Measurements from ENCODE around the gene STAG1.
"Not testable (repeated sequence)": the region's sequence is repeated elsewhere in the genome, so short reads cannot be mapped to it uniquely, and the experiment has no call there.

Gene STAG1

GRCh38 chr3:136624894-136625815 lies 127.0 kb downstream of the STAG1 start:
- Histone ChIP-seq H3K27me3 (ENCODE audit: insufficient read depth, low read depth, severe bottlenecking) (no peaks in the 10 kb centered on the region), H3K4me3 (ENCODE audit: low read depth, low read length) (no peak overlapping the region), H3K27ac (no peak overlapping the region), H3K9me3 (ENCODE audit: severe bottlenecking) (no peaks in the 10 kb centered on the region), H3K36me3 (peaks cover 7% of the 10 kb centered on the region)
- no peak for DNase-seq
- no peak for TF ChIP-seq CTCF (IDR thresholded peaks at IDR 0.05; ENCODE audit: low read depth, low read length)

DNA sequence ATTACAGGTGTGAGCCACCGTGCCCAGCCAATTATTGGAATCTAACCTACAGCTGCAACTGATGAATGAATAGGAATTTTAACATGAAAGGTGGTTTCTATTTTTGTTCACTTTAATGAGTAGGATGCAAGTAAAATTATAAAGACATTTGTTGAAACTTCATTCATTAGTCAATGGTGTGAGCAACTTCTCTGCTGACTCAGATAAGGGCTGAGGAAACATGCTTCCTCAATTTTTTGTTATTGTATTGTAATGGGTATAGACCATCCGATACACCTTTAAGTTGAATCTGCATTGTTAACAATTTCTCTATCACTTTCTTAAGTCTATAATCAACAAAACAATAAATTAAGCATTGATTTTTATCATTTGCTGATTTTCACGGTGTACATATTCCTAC lies 127.8 kb downstream of the STAG1 start:
- no peaks in the 10 kb centered on the region for H3K27me3 ChIP-seq (ENCODE audit: insufficient read depth, low read depth, severe bottlenecking)
- H3K27ac ChIP-seq, result no peak overlapping the region
- no peaks in the 10 kb centered on the region for H3K9me3 ChIP-seq (ENCODE audit: severe bottlenecking)
- DNase-seq, result no peak
- H3K36me3 ChIP-seq, result peaks cover 5% of the 10 kb centered on the region
- H3K4me3 ChIP-seq (ENCODE audit: low read depth, low read length), result no peak overlapping the region
- TF ChIP-seq CTCF (IDR thresholded peaks at IDR 0.05; ENCODE audit: low read depth, low read length), result no peak

- Histone ChIP-seq H3K9me3 (ENCODE audit: severe bottlenecking) (no peaks in the 10 kb centered on the region), H3K27me3 (ENCODE audit: insufficient read depth, low read depth, severe bottlenecking) (no peaks in the 10 kb centered on the region), H3K36me3 (peaks cover 10% of the 10 kb centered on the region), H3K27ac (no peak overlapping the region), H3K4me3 (ENCODE audit: low read depth, low read length) (no peak overlapping the region)
- no peak for DNase-seq
- no peak for TF ChIP-seq CTCF (IDR thresholded peaks at IDR 0.05; ENCODE audit: low read depth, low read length)
These were observed 130.6 kb downstream of the STAG1 start for GRCh38 chr3:136621628-136622027.

DNA sequence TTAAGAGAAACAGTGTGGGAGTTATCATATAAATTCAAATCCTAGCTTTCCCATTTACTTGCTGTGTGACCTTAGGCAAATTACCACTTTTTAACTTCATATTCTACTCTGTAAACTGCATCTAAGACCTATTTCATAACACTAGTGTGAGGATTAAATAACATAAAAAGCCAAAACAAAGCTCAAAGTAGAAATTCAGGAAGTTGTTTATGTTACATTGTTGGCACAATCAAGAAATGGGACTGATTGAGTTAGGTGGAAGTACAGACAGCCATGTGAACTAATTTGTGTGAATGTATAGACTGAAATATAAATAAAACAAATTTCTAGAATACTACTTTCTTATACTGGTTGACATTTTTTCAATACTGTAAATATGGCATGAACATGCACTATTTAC lies 131.7 kb downstream of the STAG1 start:
- Histone ChIP-seq H3K27ac (no peak overlapping the region), H3K36me3 (peaks cover 10% of the 10 kb centered on the region), H3K9me3 (ENCODE audit: severe bottlenecking) (no peaks in the 10 kb centered on the region), H3K4me3 (ENCODE audit: low read depth, low read length) (no peak overlapping the region), H3K27me3 (ENCODE audit: insufficient read depth, low read depth, severe bottlenecking) (no peaks in the 10 kb centered on the region)
- no peak for TF ChIP-seq CTCF (IDR thresholded peaks at IDR 0.05; ENCODE audit: low read depth, low read length)
- no peak for DNase-seq

DNA sequence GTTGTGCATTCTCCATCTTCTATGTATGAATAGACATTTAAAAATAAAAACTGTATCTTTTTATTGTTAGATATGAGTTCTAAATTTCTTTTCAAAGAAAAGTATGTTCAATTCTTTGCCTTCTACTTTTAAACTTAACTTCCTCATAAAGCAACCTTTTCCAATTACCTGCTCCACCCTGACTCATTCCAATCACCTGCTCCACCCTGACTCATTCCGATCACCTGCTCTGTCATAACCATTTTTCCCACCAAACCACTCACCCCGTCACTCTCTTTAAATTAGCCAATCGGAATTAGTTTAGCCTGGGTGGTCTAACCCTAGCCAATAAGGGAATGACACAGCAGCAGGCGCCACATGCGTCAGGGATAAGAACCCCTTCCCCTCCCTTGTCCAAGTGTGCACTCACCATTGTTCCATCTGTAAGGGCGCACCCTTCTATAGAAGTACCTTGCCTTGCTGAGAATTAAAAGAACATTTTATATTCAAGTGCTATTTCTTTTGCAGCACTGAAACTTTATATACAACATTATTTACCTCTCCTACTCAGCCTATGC lies 134.1 kb downstream of the STAG1 start:
- not testable (repeated sequence) for H3K9me3 ChIP-seq (ENCODE audit: severe bottlenecking); H3K36me3 ChIP-seq; DNase-seq; H3K4me3 ChIP-seq (ENCODE audit: low read depth, low read length); H3K27ac ChIP-seq; H3K27me3 ChIP-seq (ENCODE audit: insufficient read depth, low read depth, severe bottlenecking)

DNA sequence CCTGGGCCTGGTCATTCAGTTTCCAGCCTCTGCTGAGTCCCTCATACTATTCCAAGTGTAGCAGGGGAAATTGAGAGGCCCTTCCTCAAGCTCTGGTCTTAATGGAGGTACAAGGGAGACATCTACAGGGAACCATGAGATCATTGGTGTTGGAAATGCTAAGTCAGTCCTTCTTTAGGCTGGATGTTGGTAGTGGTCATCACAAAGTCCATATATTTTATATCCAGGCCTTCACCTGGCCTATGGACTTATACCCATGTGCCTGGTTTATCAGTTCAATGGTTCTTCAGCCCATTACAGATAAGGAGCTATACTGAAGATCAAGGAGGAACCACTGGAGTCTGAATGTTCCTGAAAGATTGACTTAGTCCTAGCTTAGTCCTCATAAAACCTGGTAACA lies 135.0 kb downstream of the STAG1 start:
- Histone ChIP-seq H3K27ac (no peak overlapping the region), H3K36me3 (peaks cover 7% of the 10 kb centered on the region), H3K9me3 (ENCODE audit: severe bottlenecking) (no peaks in the 10 kb centered on the region), H3K27me3 (ENCODE audit: insufficient read depth, low read depth, severe bottlenecking) (no peaks in the 10 kb centered on the region), H3K4me3 (ENCODE audit: low read depth, low read length) (no peak overlapping the region)
- no peak for TF ChIP-seq CTCF (IDR thresholded peaks at IDR 0.05; ENCODE audit: low read depth, low read length)
- DNase-seq, result no peak
